ENCODE results near the gene MMP24. TPM values are rescaled to one million over a fixed set of nuclear protein-coding genes. Genes with fewer than 3 reads are reported as not detected.

The MMP24 gene
- polyA plus RNA-seq, 1 of the 3 experiments (the other 2 are of a cell fraction), result 18.1 TPM

- Histone ChIP-seq H3K36me3 (replicated peaks in 1 of 2; ENCODE audit: control insufficient read depth in 1 of 2, insufficient read depth in 2 of 2, low read length in 1 of 2) (no peaks in the 10 kb centered on the region), H3K4me1 (ENCODE audit: control insufficient read depth in 1 of 2, insufficient read depth in 2 of 2, low read depth in 1 of 2, low read length in 1 of 2) (peaks cover 16 to 39% of the 10 kb centered on the region in 2 experiments; a peak in 3 of 4 replicates), H3K27me3 (ENCODE audit: insufficient read depth) (no peaks in the 10 kb centered on the region), H3K9me3 (no peaks in the 10 kb centered on the region), H3K79me2 (ENCODE audit: insufficient read depth) (no peaks in the 10 kb centered on the region), H3K4me2 (peak overlapping the region; percentile 31; the same call in 1 of the 2 replicates), H3K9ac (peak overlapping the region; percentile 37; the same call in 1 of the 2 replicates), H3K27ac (ENCODE audit: low read depth in 2 of 2, low read length in 1 of 2) (peak overlapping the region; percentile 64 to 89; a peak in 3 of 4 replicates), H4K20me1 (ENCODE audit: insufficient read depth) (no peaks in the 10 kb centered on the region), H3F3A (replicated peaks; ENCODE audit: insufficient read depth) (peaks cover 46% of the 10 kb centered on the region), H3K4me3 (ENCODE audit: low read depth in 2 of 2, low read length in 1 of 2) (no peak overlapping the region), H3K9me2 (no peaks in the 10 kb centered on the region), H2AFZ (ENCODE audit: low read depth) (no peak overlapping the region)
- ChIA-PET POLR2A (no interaction called here), CTCF (interaction anchor here (0.6 to 3.3 kb wide), 2 partner anchors 9 to 655 kb away, joined by 3 to 14 read pairs; no protein-coding TSS in a partner anchor)
- TF ChIP-seq FOSL2 (IDR thresholded peaks at IDR 0.05; ENCODE audit: borderline replicate concordance, low read depth), result no peak
- no peak for TF ChIP-seq TCF12 (IDR thresholded peaks at IDR 0.05)
- no peak for TF ChIP-seq JUND (IDR thresholded peaks at IDR 0.05)
- TF ChIP-seq EZH2phosphoT487 (IDR thresholded peaks at IDR 0.05; ENCODE audit: borderline replicate concordance, low read depth), result no peak
- no peak for TF ChIP-seq ZBTB33 (IDR thresholded peaks at IDR 0.05; ENCODE audit: borderline replicate concordance, low read depth)
- no peak for TF ChIP-seq RCOR1 (IDR thresholded peaks at IDR 0.05; ENCODE audit: low read length)
- no peak for DNase-seq
- 80% methylated on average over 5 of the region's 5 CpGs for WGBS (ENCODE audit: low lambda C conversion rate)
Measured at GRCh38 chr20:35311822-35312221, 85.3 kb downstream of the MMP24 start.

- Histone ChIP-seq H3K4me3 (ENCODE audit: low read depth in 2 of 2, low read length in 1 of 2) (no peak overlapping the region), H3K9me2 (no peaks in the 10 kb centered on the region), H2AFZ (ENCODE audit: low read depth) (no peak overlapping the region), H3K9me3 (no peaks in the 10 kb centered on the region), H3K36me3 (replicated peaks in 1 of 2; ENCODE audit: control insufficient read depth in 1 of 2, insufficient read depth in 2 of 2, low read length in 1 of 2) (no peaks in the 10 kb centered on the region), H3K27ac (ENCODE audit: low read depth in 2 of 2, low read length in 1 of 2) (peak overlapping the region; percentile 64 to 89; a peak in 3 of 4 replicates), H3K27me3 (ENCODE audit: insufficient read depth) (no peaks in the 10 kb centered on the region), H4K20me1 (ENCODE audit: insufficient read depth) (no peaks in the 10 kb centered on the region), H3K9ac (peak overlapping the region; percentile 37; the same call in 1 of the 2 replicates), H3K4me1 (ENCODE audit: control insufficient read depth in 1 of 2, insufficient read depth in 2 of 2, low read depth in 1 of 2, low read length in 1 of 2) (peaks cover 11 to 34% of the 10 kb centered on the region in 2 experiments; a peak in 3 of 4 replicates), H3K79me2 (ENCODE audit: insufficient read depth) (no peaks in the 10 kb centered on the region), H3K4me2 (peak overlapping the region; percentile 31; the same call in 1 of the 2 replicates), H3F3A (replicated peaks; ENCODE audit: insufficient read depth) (peaks cover 43% of the 10 kb centered on the region)
- CTCF ChIA-PET, result interaction anchor here (3.3 kb wide), 1 partner anchor 9 kb away, joined by 14 read pairs; no protein-coding TSS in a partner anchor
- no peak for DNase-seq
- 7% methylated on average over 1 of the region's 1 CpG for WGBS (ENCODE audit: low lambda C conversion rate)
- POLR2A ChIA-PET, result no interaction called here
- TF ChIP-seq TCF12 (IDR thresholded peaks at IDR 0.05), result peak; percentile 96
- TF ChIP-seq, protein P1, sequence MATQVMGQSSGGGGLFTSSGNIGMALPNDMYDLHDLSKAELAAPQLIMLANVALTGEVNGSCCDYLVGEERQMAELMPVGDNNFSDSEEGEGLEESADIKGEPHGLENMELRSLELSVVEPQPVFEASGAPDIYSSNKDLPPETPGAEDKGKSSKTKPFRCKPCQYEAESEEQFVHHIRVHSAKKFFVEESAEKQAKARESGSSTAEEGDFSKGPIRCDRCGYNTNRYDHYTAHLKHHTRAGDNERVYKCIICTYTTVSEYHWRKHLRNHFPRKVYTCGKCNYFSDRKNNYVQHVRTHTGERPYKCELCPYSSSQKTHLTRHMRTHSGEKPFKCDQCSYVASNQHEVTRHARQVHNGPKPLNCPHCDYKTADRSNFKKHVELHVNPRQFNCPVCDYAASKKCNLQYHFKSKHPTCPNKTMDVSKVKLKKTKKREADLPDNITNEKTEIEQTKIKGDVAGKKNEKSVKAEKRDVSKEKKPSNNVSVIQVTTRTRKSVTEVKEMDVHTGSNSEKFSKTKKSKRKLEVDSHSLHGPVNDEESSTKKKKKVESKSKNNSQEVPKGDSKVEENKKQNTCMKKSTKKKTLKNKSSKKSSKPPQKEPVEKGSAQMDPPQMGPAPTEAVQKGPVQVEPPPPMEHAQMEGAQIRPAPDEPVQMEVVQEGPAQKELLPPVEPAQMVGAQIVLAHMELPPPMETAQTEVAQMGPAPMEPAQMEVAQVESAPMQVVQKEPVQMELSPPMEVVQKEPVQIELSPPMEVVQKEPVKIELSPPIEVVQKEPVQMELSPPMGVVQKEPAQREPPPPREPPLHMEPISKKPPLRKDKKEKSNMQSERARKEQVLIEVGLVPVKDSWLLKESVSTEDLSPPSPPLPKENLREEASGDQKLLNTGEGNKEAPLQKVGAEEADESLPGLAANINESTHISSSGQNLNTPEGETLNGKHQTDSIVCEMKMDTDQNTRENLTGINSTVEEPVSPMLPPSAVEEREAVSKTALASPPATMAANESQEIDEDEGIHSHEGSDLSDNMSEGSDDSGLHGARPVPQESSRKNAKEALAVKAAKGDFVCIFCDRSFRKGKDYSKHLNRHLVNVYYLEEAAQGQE (IDR thresholded peaks at IDR 0.05; ENCODE audit: low read depth, low read length), result peak; percentile 46; the same call in 1 of the 2 replicates
- peak; percentile 92 for TF ChIP-seq JUND (IDR thresholded peaks at IDR 0.05)
- TF ChIP-seq RAD21 (IDR thresholded peaks at IDR 0.05; ENCODE audit: low read length), result no peak
- TF ChIP-seq, protein P2, sequence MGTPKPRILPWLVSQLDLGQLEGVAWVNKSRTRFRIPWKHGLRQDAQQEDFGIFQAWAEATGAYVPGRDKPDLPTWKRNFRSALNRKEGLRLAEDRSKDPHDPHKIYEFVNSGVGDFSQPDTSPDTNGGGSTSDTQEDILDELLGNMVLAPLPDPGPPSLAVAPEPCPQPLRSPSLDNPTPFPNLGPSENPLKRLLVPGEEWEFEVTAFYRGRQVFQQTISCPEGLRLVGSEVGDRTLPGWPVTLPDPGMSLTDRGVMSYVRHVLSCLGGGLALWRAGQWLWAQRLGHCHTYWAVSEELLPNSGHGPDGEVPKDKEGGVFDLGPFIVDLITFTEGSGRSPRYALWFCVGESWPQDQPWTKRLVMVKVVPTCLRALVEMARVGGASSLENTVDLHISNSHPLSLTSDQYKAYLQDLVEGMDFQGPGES (IDR thresholded peaks at IDR 0.05; ENCODE audit: low read depth, low read length), result no peak
- TF ChIP-seq SIN3A (IDR thresholded peaks at IDR 0.05; ENCODE audit: borderline replicate concordance, low read depth, low read length), result 0 out of 2 replicates have a peak, but pooled peaks have one; percentile 60
- peak; percentile 67 for TF ChIP-seq GABPA (IDR thresholded peaks at IDR 0.05; ENCODE audit: low read depth)
- TF ChIP-seq MEF2A (IDR thresholded peaks at IDR 0.05; ENCODE audit: borderline replicate concordance, low read depth), result no peak; the same call in 1 of the 2 replicates
- TF ChIP-seq GATA2 (CRISPR knock-in tag; IDR thresholded peaks at IDR 0.05), result no peak
- TF ChIP-seq RCOR1 (IDR thresholded peaks at IDR 0.05; ENCODE audit: low read length), result no peak
- peak; percentile 91 for TF ChIP-seq MAX (IDR thresholded peaks at IDR 0.05; ENCODE audit: low read depth)
- TF ChIP-seq MXI1 (IDR thresholded peaks at IDR 0.05; ENCODE audit: low read depth, low read length), result no peak
- no peak for TF ChIP-seq CTCF (IDR thresholded peaks at IDR 0.05)
- no peak for TF ChIP-seq NRF1 (IDR thresholded peaks at IDR 0.05; ENCODE audit: low read depth, low read length)
- no peak for TF ChIP-seq EZH2phosphoT487 (IDR thresholded peaks at IDR 0.05; ENCODE audit: borderline replicate concordance, low read depth)
- TF ChIP-seq POLR2AphosphoS5 (IDR thresholded peaks at IDR 0.05; ENCODE audit: low read depth, low read length), result peak; percentile 42; the same call in 1 of the 2 replicates
Measured at GRCh38 chr20:35312318-35312717, 85.8 kb downstream of the MMP24 start.

Measured in SK-N-SH (cell line).